ENCODE results near the gene RBM20. TPM values are rescaled to one million over a fixed set of nuclear protein-coding genes. Genes with fewer than 3 reads are reported as not detected.

RBM20 gene
- total RNA-seq, 1 donor from 2014 or later, result 1.0 TPM

GRCh38 chr10:110808123-110808522 lies 164.0 kb downstream of the RBM20 start:
- Mint-ChIP-seq H3K4me1 (ENCODE audit: unreplicated experiment) (peaks cover 14% of the 10 kb centered on the region), H3K4me3 (ENCODE audit: unreplicated experiment) (no peak overlapping the region), H3K36me3 (ENCODE audit: low read depth, unreplicated experiment) (no peaks in the 10 kb centered on the region), H3K9me3 (ENCODE audit: unreplicated experiment) (no peaks in the 10 kb centered on the region), H3K27me3 (ENCODE audit: unreplicated experiment) (no peaks in the 10 kb centered on the region), H3K27ac (ENCODE audit: unreplicated experiment) (no peak overlapping the region)
- TF ChIP-seq CTCF (IDR thresholded peaks at IDR 0.05; ENCODE audit: unreplicated experiment), result no peak
- no peak for DNase-seq (ENCODE audit: low spot score)

GRCh38 chr10:110808615-110809014 lies 164.5 kb downstream of the RBM20 start:
- DNase-seq (ENCODE audit: low spot score), result no peak
- H3K27ac Mint-ChIP-seq (ENCODE audit: unreplicated experiment), result no peak overlapping the region
- no peak for TF ChIP-seq CTCF (IDR thresholded peaks at IDR 0.05; ENCODE audit: unreplicated experiment)
- H3K4me1 Mint-ChIP-seq (ENCODE audit: unreplicated experiment), result peaks cover 12% of the 10 kb centered on the region
- no peak overlapping the region for H3K4me3 Mint-ChIP-seq (ENCODE audit: unreplicated experiment)
- no peaks in the 10 kb centered on the region for H3K36me3 Mint-ChIP-seq (ENCODE audit: low read depth, unreplicated experiment)
- no peaks in the 10 kb centered on the region for H3K27me3 Mint-ChIP-seq (ENCODE audit: unreplicated experiment)
- H3K9me3 Mint-ChIP-seq (ENCODE audit: unreplicated experiment), result no peaks in the 10 kb centered on the region

- Mint-ChIP-seq H3K4me3 (ENCODE audit: unreplicated experiment) (no peak overlapping the region), H3K36me3 (ENCODE audit: low read depth, unreplicated experiment) (no peaks in the 10 kb centered on the region), H3K4me1 (ENCODE audit: unreplicated experiment) (peaks cover 2% of the 10 kb centered on the region), H3K27me3 (ENCODE audit: unreplicated experiment) (no peaks in the 10 kb centered on the region), H3K9me3 (ENCODE audit: unreplicated experiment) (no peaks in the 10 kb centered on the region), H3K27ac (ENCODE audit: unreplicated experiment) (no peak overlapping the region)
- DNase-seq (ENCODE audit: low spot score), result no peak
- no peak for TF ChIP-seq CTCF (IDR thresholded peaks at IDR 0.05; ENCODE audit: unreplicated experiment)
Observed at GRCh38 chr10:110810625-110811024, 166.5 kb downstream of the RBM20 start.

GRCh38 chr10:110811791-110812581 lies 167.8 kb downstream of the RBM20 start:
- Mint-ChIP-seq H3K27ac (ENCODE audit: unreplicated experiment) (no peak overlapping the region), H3K27me3 (ENCODE audit: unreplicated experiment) (peaks cover 2% of the 10 kb centered on the region), H3K4me1 (ENCODE audit: unreplicated experiment) (peaks cover 2% of the 10 kb centered on the region), H3K4me3 (ENCODE audit: unreplicated experiment) (no peak overlapping the region), H3K9me3 (ENCODE audit: unreplicated experiment) (no peaks in the 10 kb centered on the region), H3K36me3 (ENCODE audit: low read depth, unreplicated experiment) (no peaks in the 10 kb centered on the region)
- DNase-seq (ENCODE audit: low spot score), result no peak
- no peak for TF ChIP-seq CTCF (IDR thresholded peaks at IDR 0.05; ENCODE audit: unreplicated experiment)

GRCh38 chr10:110812583-110812982 lies 168.4 kb downstream of the RBM20 start:
- DNase-seq (ENCODE audit: low spot score), result no peak
- Mint-ChIP-seq H3K27me3 (ENCODE audit: unreplicated experiment) (peaks cover 2% of the 10 kb centered on the region), H3K27ac (ENCODE audit: unreplicated experiment) (no peak overlapping the region), H3K36me3 (ENCODE audit: low read depth, unreplicated experiment) (no peaks in the 10 kb centered on the region), H3K9me3 (ENCODE audit: unreplicated experiment) (no peaks in the 10 kb centered on the region), H3K4me1 (ENCODE audit: unreplicated experiment) (peaks cover 5% of the 10 kb centered on the region), H3K4me3 (ENCODE audit: unreplicated experiment) (no peak overlapping the region)
- no peak for TF ChIP-seq CTCF (IDR thresholded peaks at IDR 0.05; ENCODE audit: unreplicated experiment)
